ENCODE results near the gene MTA1. TPM values are rescaled to one million over a fixed set of nuclear protein-coding genes. Genes with fewer than 3 reads are reported as not detected.

The MTA1 gene
- total and polyA plus RNA-seq, 4 donors: 3.7 to 28.1 (median 21.0) TPM

DNA sequence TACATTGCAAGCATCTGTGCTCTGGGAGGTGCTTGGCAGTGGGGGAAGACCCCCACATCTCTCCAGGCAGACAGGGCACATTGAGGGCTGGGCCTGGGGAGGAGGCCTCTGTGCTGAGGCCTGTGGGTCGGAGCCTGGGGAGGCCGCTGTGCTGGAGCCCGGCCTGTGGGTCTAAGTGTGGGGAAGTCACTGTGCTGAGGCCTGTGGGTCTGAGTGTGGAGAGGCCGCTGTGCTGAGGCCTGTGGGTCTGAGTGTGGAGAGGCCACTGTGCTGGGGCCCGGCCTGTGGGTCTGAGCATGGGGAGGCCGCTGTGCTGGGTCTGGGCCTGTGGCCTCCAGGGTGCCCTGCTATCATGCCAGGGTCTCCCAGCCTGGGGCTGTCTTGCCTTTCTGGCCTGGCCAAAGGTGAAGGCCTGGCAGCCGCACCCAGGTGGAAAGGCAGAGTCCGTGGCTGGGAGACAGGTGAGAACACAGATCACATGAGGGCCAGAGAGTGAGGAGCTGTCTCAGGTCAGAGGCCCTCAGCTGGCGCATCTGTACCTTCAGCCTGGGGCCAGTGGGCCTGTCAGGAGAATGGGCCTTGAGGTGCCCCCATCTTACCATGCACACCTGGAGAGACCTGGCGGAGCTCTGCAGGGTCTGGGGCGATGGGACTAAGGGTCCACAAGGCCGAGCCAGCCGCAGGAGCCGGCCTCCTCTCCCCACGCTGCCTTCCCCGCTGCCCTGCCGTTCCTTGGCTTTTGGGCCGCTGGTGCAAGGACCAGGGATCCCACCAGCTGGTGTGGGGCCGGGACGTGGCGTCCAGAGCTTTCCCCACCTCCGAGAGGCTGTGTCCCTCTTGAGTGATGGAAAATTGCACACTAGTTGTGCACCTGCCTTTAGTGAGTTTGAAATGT lies 36.4 kb downstream of the MTA1 start (continued):
- TF ChIP-seq RXRA (IDR thresholded peaks at IDR 0.05): no peak
- no peak for TF ChIP-seq RAD21 (IDR thresholded peaks at IDR 0.05)
- TF ChIP-seq NR2F2 (IDR thresholded peaks at IDR 0.05): no peak
- TF ChIP-seq, protein P1, sequence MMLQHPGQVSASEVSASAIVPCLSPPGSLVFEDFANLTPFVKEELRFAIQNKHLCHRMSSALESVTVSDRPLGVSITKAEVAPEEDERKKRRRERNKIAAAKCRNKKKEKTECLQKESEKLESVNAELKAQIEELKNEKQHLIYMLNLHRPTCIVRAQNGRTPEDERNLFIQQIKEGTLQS (IDR thresholded peaks at IDR 0.05): no peak
- no peak for TF ChIP-seq HNF4G (IDR thresholded peaks at IDR 0.05)
- TF ChIP-seq, protein P2, sequence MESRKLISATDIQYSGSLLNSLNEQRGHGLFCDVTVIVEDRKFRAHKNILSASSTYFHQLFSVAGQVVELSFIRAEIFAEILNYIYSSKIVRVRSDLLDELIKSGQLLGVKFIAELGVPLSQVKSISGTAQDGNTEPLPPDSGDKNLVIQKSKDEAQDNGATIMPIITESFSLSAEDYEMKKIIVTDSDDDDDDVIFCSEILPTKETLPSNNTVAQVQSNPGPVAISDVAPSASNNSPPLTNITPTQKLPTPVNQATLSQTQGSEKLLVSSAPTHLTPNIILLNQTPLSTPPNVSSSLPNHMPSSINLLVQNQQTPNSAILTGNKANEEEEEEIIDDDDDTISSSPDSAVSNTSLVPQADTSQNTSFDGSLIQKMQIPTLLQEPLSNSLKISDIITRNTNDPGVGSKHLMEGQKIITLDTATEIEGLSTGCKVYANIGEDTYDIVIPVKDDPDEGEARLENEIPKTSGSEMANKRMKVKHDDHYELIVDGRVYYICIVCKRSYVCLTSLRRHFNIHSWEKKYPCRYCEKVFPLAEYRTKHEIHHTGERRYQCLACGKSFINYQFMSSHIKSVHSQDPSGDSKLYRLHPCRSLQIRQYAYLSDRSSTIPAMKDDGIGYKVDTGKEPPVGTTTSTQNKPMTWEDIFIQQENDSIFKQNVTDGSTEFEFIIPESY (IDR thresholded peaks at IDR 0.05): no peak
- TF ChIP-seq FOXA1 (IDR thresholded peaks at IDR 0.05): no peak
- no peak for TF ChIP-seq YY1 (IDR thresholded peaks at IDR 0.05)
- TF ChIP-seq TAF1 (conservative IDR thresholded peaks at IDR 0.05): no peak
- no peak for TF ChIP-seq EGR1 (IDR thresholded peaks at IDR 0.05; ENCODE audit: low read depth in 2 of 2)

GRCh38 chr14:105456736-105457617 lies 37.4 kb downstream of the MTA1 start:
- H3K4me1 ChIP-seq (ENCODE audit: control insufficient read depth in 4 of 4, insufficient read depth in 4 of 4, low read length in 3 of 4): no peaks in the 10 kb centered on the region
- H3K9me3 ChIP-seq (ENCODE audit: control insufficient read depth in 4 of 4, low read length in 3 of 4): no peaks in the 10 kb centered on the region
- peaks cover 2 to 50% (median 16%) of the 10 kb centered on the region in 4 donors for H3K36me3 ChIP-seq (ENCODE audit: control insufficient read depth in 4 of 4, insufficient read depth in 3 of 4, low read depth in 1 of 4, low read length in 3 of 4)
- H3K4me3 ChIP-seq (ENCODE audit: low read depth in 1 of 3, low read length in 3 of 3): no peak overlapping the region
- DNase-seq (ENCODE audit: low spot score): no peak
- H3K27ac ChIP-seq (ENCODE audit: low read depth in 1 of 2, low read length in 2 of 2): no peak overlapping the region
- no peaks in the 10 kb centered on the region for H3K27me3 ChIP-seq (ENCODE audit: control insufficient read depth in 4 of 4, insufficient read depth in 4 of 4, low read length in 3 of 4)
- TF ChIP-seq CTCF (IDR thresholded peaks at IDR 0.05; ENCODE audit: low read depth, low read length, missing input control) (no peak), NR2F2 (IDR thresholded peaks at IDR 0.05) (no peak), HNF4G (IDR thresholded peaks at IDR 0.05) (no peak), RXRA (IDR thresholded peaks at IDR 0.05) (no peak), YY1 (IDR thresholded peaks at IDR 0.05) (no peak), FOXA2 (IDR thresholded peaks at IDR 0.05) (no peak)
- TF ChIP-seq, protein P1 (IDR thresholded peaks at IDR 0.05): no peak
- H3K9ac ChIP-seq (ENCODE audit: low read depth in 1 of 2, low read length in 2 of 2): no peak overlapping the region
- 85% methylated on average over 22 of the region's 22 CpGs for WGBS

DNA sequence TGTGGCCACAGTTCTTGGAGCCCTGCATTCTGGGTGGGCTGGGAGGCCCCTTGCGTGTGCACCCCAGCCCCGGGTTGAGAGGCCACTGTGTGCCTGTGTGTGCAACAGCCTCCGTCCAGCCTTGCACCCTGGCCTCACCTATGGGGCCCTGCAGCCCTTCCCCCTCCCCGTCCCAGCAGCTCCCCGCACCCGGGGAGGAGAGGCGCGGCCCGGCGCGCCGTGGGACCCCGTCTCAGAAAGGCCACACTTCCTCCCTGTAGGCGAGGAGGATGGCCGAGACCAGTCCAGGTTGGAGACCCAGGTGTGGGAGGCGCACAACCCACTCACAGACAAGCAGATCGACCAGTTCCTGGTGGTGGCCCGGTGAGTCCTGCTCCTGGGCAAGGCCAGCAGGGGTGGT lies 38.4 kb downstream of the MTA1 start:
- H3K9me3 ChIP-seq (ENCODE audit: control insufficient read depth in 4 of 4, low read length in 3 of 4): no peaks in the 10 kb centered on the region
- H3K9ac ChIP-seq (ENCODE audit: low read depth in 1 of 2, low read length in 2 of 2): no peak overlapping the region
- H3K36me3 ChIP-seq (ENCODE audit: control insufficient read depth in 4 of 4, insufficient read depth in 3 of 4, low read depth in 1 of 4, low read length in 3 of 4): peaks cover 1 to 49% (median 18%) of the 10 kb centered on the region in 4 donors
- 92% methylated on average over 18 of the region's 18 CpGs for WGBS
- no peak for DNase-seq (ENCODE audit: low spot score)
- H3K27me3 ChIP-seq (ENCODE audit: control insufficient read depth in 4 of 4, insufficient read depth in 4 of 4, low read length in 3 of 4): no peaks in the 10 kb centered on the region
- no peaks in the 10 kb centered on the region for H3K4me1 ChIP-seq (ENCODE audit: control insufficient read depth in 4 of 4, insufficient read depth in 4 of 4, low read length in 3 of 4)
- no peak overlapping the region for H3K4me3 ChIP-seq (ENCODE audit: low read depth in 1 of 3, low read length in 3 of 3)
- no peak overlapping the region for H3K27ac ChIP-seq (ENCODE audit: low read depth in 1 of 2, low read length in 2 of 2)
- TF ChIP-seq, protein P2 (IDR thresholded peaks at IDR 0.05): no peak
- no peak for TF ChIP-seq MAX (IDR thresholded peaks at IDR 0.05)
- no peak for TF ChIP-seq FOXA1 (IDR thresholded peaks at IDR 0.05)
- no peak for TF ChIP-seq RXRA (IDR thresholded peaks at IDR 0.05)
- TF ChIP-seq HNF4A (conservative IDR thresholded peaks at IDR 0.05): no peak
- no peak for TF ChIP-seq RAD21 (IDR thresholded peaks at IDR 0.05)
- no peak for TF ChIP-seq CTCF (IDR thresholded peaks at IDR 0.05; ENCODE audit: low read depth, low read length, missing input control)
- no peak for TF ChIP-seq FOXA2 (IDR thresholded peaks at IDR 0.05)
- no peak for TF ChIP-seq SP1 (IDR thresholded peaks at IDR 0.05)
- no peak for TF ChIP-seq TAF1 (conservative IDR thresholded peaks at IDR 0.05)
- TF ChIP-seq EGR1 (IDR thresholded peaks at IDR 0.05; ENCODE audit: low read depth in 2 of 2): no peak
- TF ChIP-seq GABPA (IDR thresholded peaks at IDR 0.05 in 1 of 2, conservative IDR thresholded peaks at IDR 0.05 in 1 of 2): no peak
- TF ChIP-seq NR2F2 (IDR thresholded peaks at IDR 0.05): no peak
